Smooth muscle cell (in vitro differentiated cells): ENCODE results near the gene CTNNBIP1. TPM values are rescaled to one million over a fixed set of nuclear protein-coding genes. Genes with fewer than 3 reads are reported as not detected.

ENCODE experiments used
- DNase-seq: peaks from one replicate; lab custom pipeline; 2025; ENCODE audit not compliant: unreplicated experiment; lab: John Stamatoyannopoulos, UW
- H2AFZ ChIP-seq: fragments of 200-600 bp; sonication (generic); 2 replicates; pipeline ENCODE4 v1.6.0; 2016; ENCODE audit warnings: antibody characterized with exemption, low read depth, mild to moderate bottlenecking
- H3F3A ChIP-seq: fragments of 200-600 bp; sonication (generic); 2 replicates; pipeline ENCODE4 v1.6.0; 2017; ENCODE audit warnings: antibody characterized with exemption, low read depth
- H3K27ac ChIP-seq: fragments of 200-600 bp; sonication (generic); 2 replicates; pipeline ENCODE4 v1.5.1; 2016; ENCODE audit warnings: low read depth, mild to moderate bottlenecking
- H3K27me3 ChIP-seq: fragments of 200-600 bp; sonication (generic); 2 replicates; pipeline ENCODE4 v1.6.1; 2016; ENCODE audit warnings: low read depth, mild to moderate bottlenecking
- H3K36me3 ChIP-seq: fragments of 200-600 bp; sonication (generic); 2 replicates; pipeline ENCODE4 v1.5.1; 2016; ENCODE audit warnings: low read depth
- H3K4me1 ChIP-seq: fragments of 200-600 bp; sonication (generic); 2 replicates; pipeline ENCODE4 v1.5.1; 2016; ENCODE audit warnings: low read depth
- H3K4me2 ChIP-seq: fragments of 200-600 bp; sonication (generic); 2 replicates; pipeline ENCODE4 v1.6.0; 2016; ENCODE audit warnings: mild to moderate bottlenecking
- H3K4me3 ChIP-seq: fragments of 200-600 bp; sonication (generic); 2 replicates; pipeline ENCODE4 v1.5.1; 2016; ENCODE audit warnings: mild to moderate bottlenecking
- H3K79me2 ChIP-seq: fragments of 200-600 bp; sonication (generic); 2 replicates; pipeline ENCODE4 v1.6.0; 2016; ENCODE audit warnings: low read depth, mild to moderate bottlenecking
- H3K9ac ChIP-seq: fragments of 200-600 bp; sonication (generic); 2 replicates; pipeline ENCODE4 v1.6.0; 2016; ENCODE audit warnings: low read depth
- H3K9me3 ChIP-seq: fragments of 200-600 bp; sonication (generic); replicated peaks from 2 replicates; pipeline ENCODE4 v1.5.1; 2016; ENCODE audit warnings: low read depth
- H4K20me1 ChIP-seq: fragments of 200-600 bp; sonication (generic); 2 replicates; pipeline ENCODE4 v1.6.0; 2016; ENCODE audit warnings: low read depth
- WGBS: methylation state at CpG from one replicate; pipeline ENCODE4 v1.1.7; 2016; ENCODE audit warnings: low lambda C conversion rate; 5-methylcytosine and 5-hydroxymethylcytosine counted together
- polyA plus RNA-seq: library from polyadenylated mRNA; unstranded; fragments of >200 nt; fragmentation: Nextera tagmentation; extraction: Ambion mirVana; gene quantifications from 2 replicates; pipeline ENCODE4 v1.2.1, GENCODE V29; 2016
- total RNA-seq: library from RNA; depleted of rRNA; stranded (reverse); fragments of >200 nt; gene quantifications from 2 replicates; pipeline ENCODE4 v1.2.3, GENCODE V29; 2014
- TF ChIP-seq, protein P1 (sequence below): fragments of 200-600 bp; sonication (generic); IDR thresholded peaks from 2 replicates; pipeline ENCODE4 v1.5.1; 2017; ENCODE audit warnings: borderline replicate concordance, mild to moderate bottlenecking, antibody characterized with exemption; ENCODE audit not compliant: insufficient read depth, poor library complexity, severe bottlenecking

The CTNNBIP1 gene
- total and polyA plus RNA-seq, 2 experiments from 2014 or later: 27.7 to 55.1 TPM

GRCh38 chr1:9842073-9842711, 67.9 kb downstream of the CTNNBIP1 start:
- TF ChIP-seq, protein P1, sequence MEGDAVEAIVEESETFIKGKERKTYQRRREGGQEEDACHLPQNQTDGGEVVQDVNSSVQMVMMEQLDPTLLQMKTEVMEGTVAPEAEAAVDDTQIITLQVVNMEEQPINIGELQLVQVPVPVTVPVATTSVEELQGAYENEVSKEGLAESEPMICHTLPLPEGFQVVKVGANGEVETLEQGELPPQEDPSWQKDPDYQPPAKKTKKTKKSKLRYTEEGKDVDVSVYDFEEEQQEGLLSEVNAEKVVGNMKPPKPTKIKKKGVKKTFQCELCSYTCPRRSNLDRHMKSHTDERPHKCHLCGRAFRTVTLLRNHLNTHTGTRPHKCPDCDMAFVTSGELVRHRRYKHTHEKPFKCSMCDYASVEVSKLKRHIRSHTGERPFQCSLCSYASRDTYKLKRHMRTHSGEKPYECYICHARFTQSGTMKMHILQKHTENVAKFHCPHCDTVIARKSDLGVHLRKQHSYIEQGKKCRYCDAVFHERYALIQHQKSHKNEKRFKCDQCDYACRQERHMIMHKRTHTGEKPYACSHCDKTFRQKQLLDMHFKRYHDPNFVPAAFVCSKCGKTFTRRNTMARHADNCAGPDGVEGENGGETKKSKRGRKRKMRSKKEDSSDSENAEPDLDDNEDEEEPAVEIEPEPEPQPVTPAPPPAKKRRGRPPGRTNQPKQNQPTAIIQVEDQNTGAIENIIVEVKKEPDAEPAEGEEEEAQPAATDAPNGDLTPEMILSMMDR: no peak
- Histone ChIP-seq H3K27me3 (no peaks in the 10 kb centered on the region), H3K27ac (no peak overlapping the region), H3K4me2 (no peak overlapping the region), H2AFZ (no peak overlapping the region), H3F3A (no peaks in the 10 kb centered on the region), H3K4me3 (no peak overlapping the region), H4K20me1 (no peaks in the 10 kb centered on the region), H3K79me2 (no peaks in the 10 kb centered on the region), H3K36me3 (no peaks in the 10 kb centered on the region), H3K9me3 (no peaks in the 10 kb centered on the region), H3K4me1 (peaks cover 4% of the 10 kb centered on the region), H3K9ac (no peak overlapping the region)
- WGBS: 86% methylated on average over 9 of the region's 9 CpGs
- DNase-seq: no peak

DNA sequence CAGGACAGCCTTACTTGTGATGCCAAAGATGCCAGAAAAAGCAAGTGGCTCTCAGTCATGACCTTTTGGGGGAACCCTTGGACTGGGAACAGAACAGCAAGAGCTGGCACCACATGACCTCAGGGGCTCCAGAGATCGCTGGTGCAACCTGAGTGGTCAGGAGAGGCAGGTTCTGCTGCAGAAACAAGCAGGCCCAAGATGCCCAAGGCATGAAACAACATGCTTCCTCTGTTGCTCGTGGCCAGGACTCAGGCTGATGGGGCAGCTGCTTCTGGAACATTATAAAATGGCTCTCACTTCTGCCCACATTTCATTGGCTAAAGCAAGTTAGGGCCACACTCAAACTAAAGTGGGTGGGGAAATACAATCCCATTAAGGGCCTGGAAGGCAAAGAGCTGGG, 68.6 kb downstream of the CTNNBIP1 start:
- no peak overlapping the region for H3K4me2 ChIP-seq
- no peak overlapping the region for H3K27ac ChIP-seq
- no peaks in the 10 kb centered on the region for H3F3A ChIP-seq
- H4K20me1 ChIP-seq: no peaks in the 10 kb centered on the region
- H3K9ac ChIP-seq: no peak overlapping the region
- 94% methylated on average over 2 of the region's 2 CpGs for WGBS
- H3K36me3 ChIP-seq: no peaks in the 10 kb centered on the region
- no peak for DNase-seq
- H3K27me3 ChIP-seq: no peaks in the 10 kb centered on the region
- H3K79me2 ChIP-seq: no peaks in the 10 kb centered on the region
- no peak overlapping the region for H2AFZ ChIP-seq
- H3K9me3 ChIP-seq: no peaks in the 10 kb centered on the region
- H3K4me3 ChIP-seq: no peak overlapping the region
- TF ChIP-seq, protein P1: no peak
- H3K4me1 ChIP-seq: peaks cover 1% of the 10 kb centered on the region

DNA sequence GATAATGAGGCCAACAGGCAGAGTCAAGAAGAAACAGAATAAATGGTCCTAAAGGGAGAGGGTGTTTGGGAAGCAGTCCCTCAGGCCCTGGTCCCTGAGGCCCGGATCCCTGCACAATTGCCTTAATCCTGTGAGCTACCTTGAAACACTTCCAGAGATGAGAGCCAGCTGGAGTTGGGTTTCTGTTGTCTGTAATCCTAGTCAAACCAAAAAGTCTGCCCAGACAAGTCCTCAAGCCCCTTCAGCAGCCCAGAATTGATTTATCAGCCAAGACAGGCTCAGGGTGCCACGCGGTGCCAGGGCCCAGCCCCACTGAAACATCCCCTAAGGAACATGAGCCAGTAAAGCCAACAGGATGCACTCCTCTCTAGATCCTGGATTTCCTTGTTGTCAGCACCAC, 69.9 kb downstream of the CTNNBIP1 start:
- Histone ChIP-seq H3K9me3 (no peaks in the 10 kb centered on the region), H3K4me3 (no peak overlapping the region), H3K27me3 (no peaks in the 10 kb centered on the region), H3F3A (no peaks in the 10 kb centered on the region), H3K4me2 (no peak overlapping the region), H2AFZ (no peak overlapping the region), H3K4me1 (peaks cover 10% of the 10 kb centered on the region), H3K27ac (no peak overlapping the region), H3K9ac (no peak overlapping the region), H3K36me3 (no peaks in the 10 kb centered on the region), H3K79me2 (no peaks in the 10 kb centered on the region), H4K20me1 (no peaks in the 10 kb centered on the region)
- no peak for DNase-seq
- WGBS: 93% methylated on average over 3 of the region's 3 CpGs
- TF ChIP-seq, protein P1: no peak

DNA sequence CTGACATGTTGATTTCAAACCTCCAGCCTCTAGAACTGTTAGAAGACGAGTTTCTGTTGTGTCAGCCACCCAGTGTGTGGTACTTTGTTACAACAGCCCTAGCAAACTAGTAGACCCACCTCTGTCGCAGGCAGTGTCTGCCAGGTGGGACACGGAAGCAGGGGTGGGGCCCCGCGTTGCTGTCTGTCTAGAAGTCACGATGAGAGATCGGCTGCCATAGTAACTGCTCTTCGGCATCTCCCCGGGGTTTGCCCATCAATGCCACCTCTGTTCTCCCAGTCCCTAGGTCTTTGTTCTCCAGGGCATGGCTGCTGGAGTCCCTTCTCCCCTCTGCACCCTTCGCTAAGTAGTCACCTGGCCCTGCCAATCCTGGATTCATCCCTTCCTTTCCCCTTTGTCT, 71.1 kb downstream of the CTNNBIP1 start:
- Histone ChIP-seq H2AFZ (no peak overlapping the region), H3K27ac (no peak overlapping the region), H3K4me1 (peaks cover 10% of the 10 kb centered on the region), H3K4me2 (no peak overlapping the region), H3K36me3 (no peaks in the 10 kb centered on the region), H3K27me3 (no peaks in the 10 kb centered on the region), H4K20me1 (no peaks in the 10 kb centered on the region), H3K79me2 (no peaks in the 10 kb centered on the region), H3F3A (no peaks in the 10 kb centered on the region), H3K4me3 (no peak overlapping the region), H3K9me3 (no peaks in the 10 kb centered on the region), H3K9ac (no peak overlapping the region)
- TF ChIP-seq, protein P1: no peak
- whole genome bisulfite sequencing: 92% methylated on average over 10 of the region's 10 CpGs
- DNase-seq: no peak
